NCI-H510A (cell line): ENCODE data around the gene SYT17.
A peak's percentile ranks its signal among the peaks of the same experiment; 100 is the strongest.

Source experiments
- DNase-seq: peaks from one replicate; lab custom pipeline; 2025; lab: John Stamatoyannopoulos, UW

The SYT17 gene

GRCh38 chr16:19138601-19139000 lies 29.4 kb upstream of the SYT17 start:
- DNase-seq: peak; percentile 98

DNA sequence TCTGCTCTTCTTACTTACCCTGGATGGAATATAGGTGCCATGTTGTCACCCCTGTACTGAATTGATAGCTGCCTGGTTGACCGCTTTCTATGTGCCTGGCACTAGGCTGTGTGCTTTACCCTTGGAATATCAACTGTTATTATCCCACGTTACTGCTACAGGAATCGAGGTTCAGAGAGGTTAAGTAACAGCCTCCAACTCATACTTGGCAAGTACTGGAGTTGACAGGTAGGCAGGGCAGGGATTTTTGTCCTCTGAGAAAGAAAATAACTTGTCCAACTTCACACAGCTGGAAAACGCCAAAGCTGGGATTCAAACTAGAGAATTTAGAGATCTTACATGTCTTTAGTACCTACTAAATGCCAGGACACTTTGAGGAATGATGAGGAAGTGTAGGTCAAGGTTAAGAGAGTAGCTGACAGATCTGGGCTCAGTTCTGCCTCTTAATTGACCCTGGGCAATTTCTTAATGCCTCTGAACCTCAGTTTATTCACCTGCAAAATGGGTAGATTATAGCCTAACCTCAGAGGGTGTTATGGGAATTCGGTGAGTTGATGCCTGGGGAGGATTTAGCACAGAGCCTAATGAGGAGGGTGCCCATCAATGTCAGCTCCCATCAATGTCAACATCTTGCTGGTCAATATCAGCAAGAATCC lies 28.5 kb upstream of the SYT17 start:
- no peak for DNase-seq

GRCh38 chr16:19140396-19140795 lies 27.6 kb upstream of the SYT17 start:
- DNase-seq: no peak

GRCh38 chr16:19142939-19143598 lies 25.0 kb upstream of the SYT17 start:
- DNase-seq: no peak

DNA sequence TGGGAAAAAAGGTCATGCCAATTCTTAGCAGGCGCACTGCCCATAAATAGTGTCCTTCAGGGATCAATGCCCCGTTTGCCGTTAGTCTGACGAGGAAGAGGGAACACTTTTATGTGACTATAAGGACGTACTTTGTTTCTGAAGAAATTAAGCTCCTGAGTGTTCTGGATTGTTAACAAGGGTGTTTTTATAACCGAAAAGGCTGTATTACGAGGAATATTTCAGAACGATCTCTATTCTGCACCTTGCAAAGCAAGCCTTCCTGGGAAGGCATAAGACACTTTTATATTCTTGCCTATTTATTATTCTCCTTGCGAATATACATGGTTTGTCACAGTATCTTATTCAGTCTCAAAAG lies 24.5 kb upstream of the SYT17 start:
- no peak for DNase-seq

- no peak for DNase-seq
Observed at GRCh38 chr16:19145010-19145409, 23.0 kb upstream of the SYT17 start.

DNA sequence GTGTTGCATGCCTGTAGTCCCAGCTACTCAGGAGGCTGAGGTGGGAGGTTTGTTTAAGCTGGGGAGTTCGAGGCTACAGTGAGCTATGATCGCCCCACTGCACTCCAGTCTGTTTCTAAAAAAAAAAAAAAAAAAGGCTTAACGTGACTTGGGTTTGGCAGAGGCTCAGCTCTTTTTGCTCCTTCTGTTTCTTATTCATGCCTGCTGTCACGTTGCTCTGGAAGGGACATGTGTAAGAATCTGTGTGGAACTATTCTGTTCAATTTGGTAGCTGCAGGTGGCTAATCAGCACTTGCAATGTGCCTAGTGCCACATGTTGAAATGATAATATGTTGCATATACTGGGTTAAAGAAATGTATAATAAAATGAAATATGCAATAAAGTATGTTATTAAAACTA lies 20.9 kb upstream of the SYT17 start:
- no peak for DNase-seq

- no peak for DNase-seq
Observed at GRCh38 chr16:19147627-19148026, 20.4 kb upstream of the SYT17 start.

DNA sequence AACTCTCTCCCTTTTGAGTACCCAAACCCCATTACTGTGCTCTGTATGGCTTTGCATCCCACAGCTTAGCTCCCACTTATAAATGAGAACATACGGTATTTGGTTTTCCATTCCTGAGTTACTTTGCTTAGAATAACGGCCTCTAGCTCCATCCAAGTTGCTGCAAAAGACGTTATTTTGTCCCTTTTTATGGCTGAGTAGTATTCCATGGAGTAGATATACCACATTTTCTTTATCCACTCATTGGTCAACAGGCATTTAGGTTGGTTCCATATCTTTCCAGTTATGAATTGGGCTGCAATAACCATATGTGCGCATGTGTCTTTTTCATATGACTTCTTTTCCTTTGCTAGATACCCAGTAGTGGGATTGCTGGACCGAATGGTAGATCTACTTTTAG lies 19.9 kb upstream of the SYT17 start:
- no peak for DNase-seq

- no peak for DNase-seq
Observed at GRCh38 chr16:19151310-19151709, 16.7 kb upstream of the SYT17 start.

DNA sequence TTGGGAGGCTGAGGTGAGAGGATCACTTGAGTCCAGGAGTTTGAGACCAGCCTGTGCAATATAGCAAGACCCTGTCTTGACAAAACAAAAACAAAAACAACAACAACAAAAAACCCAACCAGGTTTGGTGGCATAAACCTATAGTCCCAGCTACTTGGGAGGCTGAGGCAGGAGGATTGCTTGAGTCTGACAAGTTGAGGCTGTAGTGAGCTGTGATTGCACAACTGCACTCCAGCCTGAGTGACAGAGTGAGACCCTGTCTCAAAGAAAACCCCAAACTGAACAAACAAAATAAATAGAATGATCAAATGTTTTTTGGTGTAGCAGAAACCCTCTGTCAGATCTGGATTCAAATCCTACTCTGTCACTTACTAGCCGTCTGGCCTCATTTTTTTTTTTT lies 16.0 kb upstream of the SYT17 start:
- DNase-seq: no peak

DNA sequence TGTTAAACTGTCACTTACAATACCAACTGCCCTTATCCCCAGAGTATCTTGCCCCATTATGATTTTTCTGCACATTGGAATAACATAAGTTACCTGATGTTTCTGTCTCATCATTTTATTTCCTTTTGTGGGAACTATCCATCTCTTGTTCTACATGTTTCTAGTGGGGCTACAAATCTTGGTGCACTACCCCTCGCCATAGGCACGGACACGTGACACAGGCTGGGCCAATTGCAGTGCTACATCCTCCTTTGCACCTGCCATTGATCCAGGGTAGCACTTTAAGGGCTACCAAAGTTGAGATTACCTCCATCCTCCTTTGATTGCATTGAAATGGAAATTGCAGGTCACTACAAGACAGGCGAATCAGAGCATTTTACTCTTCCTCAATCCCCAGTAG lies 14.2 kb upstream of the SYT17 start:
- DNase-seq: no peak

- no peak for DNase-seq
Observed at GRCh38 chr16:19162085-19162484, 6.0 kb upstream of the SYT17 start.

- no peak for DNase-seq
Observed at GRCh38 chr16:19163215-19163614, 4.8 kb upstream of the SYT17 start.

GRCh38 chr16:19164285-19164684 lies 3.8 kb upstream of the SYT17 start:
- no peak for DNase-seq

DNA sequence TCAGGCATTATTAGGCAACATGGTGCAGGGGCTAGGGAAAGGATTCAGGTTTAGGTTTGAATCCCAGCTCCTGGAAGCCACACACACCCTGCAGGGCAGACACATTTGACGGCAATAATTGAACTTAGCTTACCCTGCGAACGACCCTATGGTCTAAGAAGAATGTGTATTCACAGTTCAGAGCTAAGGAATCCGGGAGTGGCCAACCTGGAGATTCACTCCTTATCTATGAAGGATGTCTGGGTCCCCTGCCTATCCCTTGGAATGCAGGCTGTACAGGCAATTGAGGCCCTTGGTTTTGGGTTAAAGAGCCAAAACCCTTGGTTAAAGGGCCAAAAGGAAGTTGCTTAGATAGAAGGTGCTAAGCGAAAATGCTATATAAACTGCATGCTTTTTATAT lies 2.9 kb upstream of the SYT17 start:
- no peak for DNase-seq

DNA sequence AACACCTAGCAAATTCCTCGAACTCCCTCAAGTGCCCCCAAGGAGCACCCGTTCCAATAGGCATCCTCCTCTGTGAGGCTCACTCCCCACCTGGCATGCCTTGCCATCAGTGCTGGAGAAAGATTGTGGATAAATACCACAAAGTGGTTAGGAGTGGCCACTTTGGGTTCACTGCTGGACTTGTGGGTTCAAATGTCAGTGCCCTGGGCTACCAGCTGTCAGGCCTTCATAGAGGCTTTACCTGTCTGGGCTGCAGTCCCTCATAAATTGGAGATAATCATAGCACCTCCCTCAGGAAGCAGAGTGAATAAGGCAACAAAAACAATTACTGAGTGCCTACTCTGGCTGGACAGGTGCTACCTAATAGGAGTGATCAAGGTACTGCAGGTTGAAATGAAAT lies 1.5 kb upstream of the SYT17 start:
- peak; percentile 95 for DNase-seq

- peak; percentile 99 for DNase-seq
Observed at GRCh38 chr16:19168371-19169081, 486 bp downstream of the SYT17 start.

GRCh38 chr16:19169082-19169639 lies 1.1 kb downstream of the SYT17 start:
- no peak for DNase-seq

- DNase-seq: no peak
Observed at GRCh38 chr16:19170043-19170655, 2.1 kb downstream of the SYT17 start.

GRCh38 chr16:19172098-19172780 lies 4.2 kb downstream of the SYT17 start:
- DNase-seq: no peak

- DNase-seq: no peak
Observed at GRCh38 chr16:19173059-19173458, 5.0 kb downstream of the SYT17 start.
